Measurements from ENCODE around the gene POLE.

Gene POLE

DNA sequence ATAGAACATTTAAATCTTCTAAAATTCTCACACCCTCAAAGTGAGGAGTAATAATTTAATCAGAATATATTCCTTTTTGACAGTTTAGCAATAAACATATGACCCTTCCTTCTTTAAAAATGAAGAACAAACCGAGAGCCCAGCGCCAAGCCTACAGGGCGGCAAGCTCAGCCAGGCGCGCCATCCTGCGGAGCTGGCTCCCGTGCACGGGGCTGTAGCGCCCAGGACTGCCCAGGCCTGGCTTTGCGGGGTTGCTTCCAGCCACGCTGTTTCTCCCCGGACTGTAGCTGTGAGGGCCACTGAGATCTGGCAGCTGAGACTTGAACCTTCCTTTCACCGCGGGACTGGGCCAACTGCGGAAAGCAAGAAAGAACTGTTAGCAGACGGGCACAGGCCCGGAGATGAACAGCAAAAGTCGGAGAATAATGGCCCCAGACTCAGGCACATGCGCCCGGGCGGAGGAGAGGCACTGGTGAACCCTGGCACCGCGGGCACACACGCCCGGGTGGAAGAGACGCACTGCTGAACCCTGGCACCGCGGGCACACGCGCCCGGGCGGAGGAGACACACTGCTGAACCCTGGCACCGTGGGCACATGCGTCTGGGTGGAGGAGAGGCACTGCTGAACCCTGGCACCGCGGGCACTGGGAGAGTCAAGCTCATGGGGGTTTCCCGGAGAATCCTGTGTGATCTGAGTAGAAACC, 40.1 kb upstream of the POLE start:
- ChIA-PET CTCF (no interaction called here), POLR2A (interaction anchor here (0.6 kb wide), 1 partner anchor 16 kb away, joined by 3 read pairs; no protein-coding TSS in a partner anchor)
- no peak overlapping the region for H3K4me3 ChIP-seq (ENCODE audit: low read depth, low read length)
- no peak overlapping the region for H3K27ac ChIP-seq (ENCODE audit: extremely low read depth, low read depth, low read length)
- TF ChIP-seq, protein P1, sequence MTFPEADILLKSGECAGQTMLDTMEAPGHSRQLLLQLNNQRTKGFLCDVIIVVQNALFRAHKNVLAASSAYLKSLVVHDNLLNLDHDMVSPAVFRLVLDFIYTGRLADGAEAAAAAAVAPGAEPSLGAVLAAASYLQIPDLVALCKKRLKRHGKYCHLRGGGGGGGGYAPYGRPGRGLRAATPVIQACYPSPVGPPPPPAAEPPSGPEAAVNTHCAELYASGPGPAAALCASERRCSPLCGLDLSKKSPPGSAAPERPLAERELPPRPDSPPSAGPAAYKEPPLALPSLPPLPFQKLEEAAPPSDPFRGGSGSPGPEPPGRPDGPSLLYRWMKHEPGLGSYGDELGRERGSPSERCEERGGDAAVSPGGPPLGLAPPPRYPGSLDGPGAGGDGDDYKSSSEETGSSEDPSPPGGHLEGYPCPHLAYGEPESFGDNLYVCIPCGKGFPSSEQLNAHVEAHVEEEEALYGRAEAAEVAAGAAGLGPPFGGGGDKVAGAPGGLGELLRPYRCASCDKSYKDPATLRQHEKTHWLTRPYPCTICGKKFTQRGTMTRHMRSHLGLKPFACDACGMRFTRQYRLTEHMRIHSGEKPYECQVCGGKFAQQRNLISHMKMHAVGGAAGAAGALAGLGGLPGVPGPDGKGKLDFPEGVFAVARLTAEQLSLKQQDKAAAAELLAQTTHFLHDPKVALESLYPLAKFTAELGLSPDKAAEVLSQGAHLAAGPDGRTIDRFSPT (tag by site-specific recombination; IDR thresholded peaks at IDR 0.05), result peak; percentile 70
- TF ChIP-seq ZNF843 (tag by site-specific recombination; IDR thresholded peaks at IDR 0.05) (no peak), ZNF302 (tag by site-specific recombination; IDR thresholded peaks at IDR 0.05; ENCODE audit: low read depth) (no peak)
- no peaks in the 10 kb centered on the region for H3K4me1 ChIP-seq (ENCODE audit: control insufficient read depth, insufficient read depth, low read length)
- H3K36me3 ChIP-seq (ENCODE audit: control insufficient read depth in 2 of 2, insufficient read depth in 1 of 2, low read length in 2 of 2), result peaks cover 37 to 95% of the 10 kb centered on the region in 2 experiments
- H3K9me3 ChIP-seq (ENCODE audit: control insufficient read depth, insufficient read depth, low read depth, low read length), result no peaks in the 10 kb centered on the region

DNA sequence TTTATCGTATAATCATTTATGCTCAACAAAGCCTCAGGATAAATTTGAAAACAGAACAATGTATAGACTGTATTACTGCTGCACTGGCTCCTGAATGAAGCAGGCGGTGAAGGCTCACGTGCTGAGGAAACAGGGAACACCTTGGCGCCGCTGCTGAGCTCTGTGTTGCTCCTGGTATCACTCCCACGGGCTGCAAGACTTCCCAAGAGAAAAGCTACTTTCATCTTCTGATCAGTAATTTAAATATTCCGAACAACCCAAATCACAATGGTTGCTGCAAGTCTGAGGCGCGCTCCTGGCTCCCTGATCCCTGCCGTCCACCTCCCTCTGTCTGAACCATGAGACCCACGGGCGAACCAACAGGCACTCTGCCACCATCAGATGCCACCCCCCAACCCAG, 39.2 kb upstream of the POLE start:
- no peak overlapping the region for H3K4me3 ChIP-seq (ENCODE audit: low read depth, low read length)
- CTCF ChIA-PET, result no interaction called here
- H3K36me3 ChIP-seq (ENCODE audit: control insufficient read depth in 2 of 2, insufficient read depth in 1 of 2, low read length in 2 of 2), result peaks cover 42 to 94% of the 10 kb centered on the region in 2 experiments
- POLR2A ChIA-PET, result no interaction called here
- TF ChIP-seq ZNF510 (tag by site-specific recombination; IDR thresholded peaks at IDR 0.05; ENCODE audit: insufficient replicate concordance), result no peak
- no peak for TF ChIP-seq ZNF560 (tag by site-specific recombination; IDR thresholded peaks at IDR 0.05; ENCODE audit: borderline replicate concordance)
- TF ChIP-seq ZNF121 (tag by site-specific recombination; IDR thresholded peaks at IDR 0.05), result no peak
- TF ChIP-seq, protein P2, sequence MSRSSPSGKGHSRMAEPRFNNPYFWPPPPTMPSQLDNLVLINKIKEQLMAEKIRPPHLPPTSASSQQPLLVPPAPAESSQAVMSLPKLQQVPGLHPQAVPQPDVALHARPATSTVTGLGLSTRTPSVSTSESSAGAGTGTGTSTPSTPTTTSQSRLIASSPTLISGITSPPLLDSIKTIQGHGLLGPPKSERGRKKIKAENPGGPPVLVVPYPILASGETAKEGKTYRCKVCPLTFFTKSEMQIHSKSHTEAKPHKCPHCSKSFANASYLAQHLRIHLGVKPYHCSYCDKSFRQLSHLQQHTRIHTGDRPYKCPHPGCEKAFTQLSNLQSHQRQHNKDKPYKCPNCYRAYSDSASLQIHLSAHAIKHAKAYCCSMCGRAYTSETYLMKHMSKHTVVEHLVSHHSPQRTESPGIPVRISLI (tag by site-specific recombination; IDR thresholded peaks at IDR 0.05), result no peak
- no peak for TF ChIP-seq ZNF530 (tag by site-specific recombination; IDR thresholded peaks at IDR 0.05; ENCODE audit: low read depth)
- TF ChIP-seq, protein P3, sequence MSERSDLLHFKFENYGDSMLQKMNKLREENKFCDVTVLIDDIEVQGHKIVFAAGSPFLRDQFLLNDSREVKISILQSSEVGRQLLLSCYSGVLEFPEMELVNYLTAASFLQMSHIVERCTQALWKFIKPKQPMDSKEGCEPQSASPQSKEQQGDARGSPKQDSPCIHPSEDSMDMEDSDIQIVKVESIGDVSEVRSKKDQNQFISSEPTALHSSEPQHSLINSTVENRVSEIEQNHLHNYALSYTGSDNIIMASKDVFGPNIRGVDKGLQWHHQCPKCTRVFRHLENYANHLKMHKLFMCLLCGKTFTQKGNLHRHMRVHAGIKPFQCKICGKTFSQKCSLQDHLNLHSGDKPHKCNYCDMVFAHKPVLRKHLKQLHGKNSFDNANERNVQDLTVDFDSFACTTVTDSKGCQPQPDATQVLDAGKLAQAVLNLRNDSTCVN (tag by site-specific recombination; optimal IDR thresholded peaks at IDR 0.05), result no peak
- no peak for TF ChIP-seq IKZF3 (tag by site-specific recombination; IDR thresholded peaks at IDR 0.05)
- TF ChIP-seq ZNF623 (tag by site-specific recombination; IDR thresholded peaks at IDR 0.05), result no peak
- no peak for TF ChIP-seq ZNF248 (tag by site-specific recombination; IDR thresholded peaks at IDR 0.05)
- TF ChIP-seq, protein P4, sequence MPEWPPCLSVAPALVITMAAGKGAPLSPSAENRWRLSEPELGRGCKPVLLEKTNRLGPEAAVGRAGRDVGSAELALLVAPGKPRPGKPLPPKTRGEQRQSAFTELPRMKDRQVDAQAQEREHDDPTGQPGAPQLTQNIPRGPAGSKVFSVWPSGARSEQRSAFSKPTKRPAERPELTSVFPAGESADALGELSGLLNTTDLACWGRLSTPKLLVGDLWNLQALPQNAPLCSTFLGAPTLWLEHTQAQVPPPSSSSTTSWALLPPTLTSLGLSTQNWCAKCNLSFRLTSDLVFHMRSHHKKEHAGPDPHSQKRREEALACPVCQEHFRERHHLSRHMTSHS (tag by site-specific recombination; IDR thresholded peaks at IDR 0.05), result no peak
- no peak for TF ChIP-seq SCRT2 (tag by site-specific recombination; IDR thresholded peaks at IDR 0.05)
- no peak for TF ChIP-seq HOXD13 (CRISPR knock-in tag; IDR thresholded peaks at IDR 0.05; ENCODE audit: borderline replicate concordance)
- no peak for TF ChIP-seq ZNF747 (tag by site-specific recombination; IDR thresholded peaks at IDR 0.05)
- no peak for TF ChIP-seq YY1 (tag by site-specific recombination; IDR thresholded peaks at IDR 0.05)
- H3K9me3 ChIP-seq (ENCODE audit: control insufficient read depth, insufficient read depth, low read depth, low read length), result no peaks in the 10 kb centered on the region
- H3K4me1 ChIP-seq (ENCODE audit: control insufficient read depth, insufficient read depth, low read length), result no peaks in the 10 kb centered on the region
- H3K27ac ChIP-seq (ENCODE audit: extremely low read depth, low read depth, low read length), result 0 out of 2 replicates have a peak overlapping the region, but pooled peaks have one; percentile 14

Data from HEK293 (cell line).